GM23248 (cell line): ENCODE data around the gene TSPAN7.

ENCODE experiments used
- EZH2 ChIP-seq: fragments of 200-600 bp; sonication (generic); IDR thresholded peaks from 2 replicates; pipeline ENCODE4 v1.6.1; 2018; ENCODE audit warnings: antibody characterized with exemption, mild to moderate bottlenecking; ENCODE audit not compliant: insufficient read depth, poor library complexity, severe bottlenecking
- EZH2phosphoT487 ChIP-seq: fragments of 200-600 bp; sonication (generic); IDR thresholded peaks from 2 replicates; pipeline ENCODE4 v1.6.1; 2018; ENCODE audit warnings: antibody characterized with exemption, moderate library complexity, mild to moderate bottlenecking, low read depth; ENCODE audit not compliant: insufficient read depth

GRCh38 chrX:38627683-38628082 lies 66.3 kb downstream of the TSPAN7 start:
- TF ChIP-seq EZH2phosphoT487 = no peak
- TF ChIP-seq EZH2 = no peak
